GM21423 (cell line): Measurements from ENCODE around the gene OPRM1.

Experiments
- ATAC-seq: cut with Tn5 transposase; IDR thresholded peaks from one replicate; pipeline ENCODE4 v1.9.1; 2021; ENCODE audit warnings: mild to moderate bottlenecking, moderate library complexity; ENCODE audit not compliant: unreplicated experiment

The OPRM1 gene

GRCh38 chr6:154202339-154202738 is 163.3 kb downstream of the OPRM1 start:
- ATAC-seq: no peak

GRCh38 chr6:154202958-154203357 is 163.9 kb downstream of the OPRM1 start:
- no peak for ATAC-seq

GRCh38 chr6:154206141-154206540 is 167.1 kb downstream of the OPRM1 start:
- no peak for ATAC-seq

GRCh38 chr6:154206996-154207395 is 168.0 kb downstream of the OPRM1 start:
- no peak for ATAC-seq

- ATAC-seq: no peak
Measured at GRCh38 chr6:154209555-154209954, 170.5 kb downstream of the OPRM1 start.

GRCh38 chr6:154210678-154211077 is 171.6 kb downstream of the OPRM1 start:
- no peak for ATAC-seq

- no peak for ATAC-seq
Measured at GRCh38 chr6:154213782-154214181, 174.7 kb downstream of the OPRM1 start.

GRCh38 chr6:154218301-154218700 is 179.3 kb downstream of the OPRM1 start:
- ATAC-seq: no peak

- no peak for ATAC-seq
Measured at GRCh38 chr6:154218787-154219186, 179.7 kb downstream of the OPRM1 start.

GRCh38 chr6:154219250-154219649 is 180.2 kb downstream of the OPRM1 start:
- no peak for ATAC-seq

- ATAC-seq: no peak
Measured at GRCh38 chr6:154222716-154223115, 183.7 kb downstream of the OPRM1 start.

GRCh38 chr6:154223296-154223695 is 184.3 kb downstream of the OPRM1 start:
- no peak for ATAC-seq

- ATAC-seq: no peak
Measured at GRCh38 chr6:154226461-154226860, 187.4 kb downstream of the OPRM1 start.

GRCh38 chr6:154227862-154228520 is 189.0 kb downstream of the OPRM1 start:
- no peak for ATAC-seq

GRCh38 chr6:154228521-154228905 is 189.5 kb downstream of the OPRM1 start:
- ATAC-seq: no peak

GRCh38 chr6:154229786-154230185 is 190.7 kb downstream of the OPRM1 start:
- ATAC-seq: peak; percentile 59

GRCh38 chr6:154230393-154230792 is 191.4 kb downstream of the OPRM1 start:
- no peak for ATAC-seq

- no peak for ATAC-seq
Measured at GRCh38 chr6:154230910-154231595, 192.0 kb downstream of the OPRM1 start.

- ATAC-seq: no peak
Measured at GRCh38 chr6:154232013-154232910, 193.2 kb downstream of the OPRM1 start.

GRCh38 chr6:154233383-154233782 is 194.3 kb downstream of the OPRM1 start:
- ATAC-seq: no peak

- peak; percentile 70 for ATAC-seq
Measured at GRCh38 chr6:154234019-154234772, 195.2 kb downstream of the OPRM1 start.
